ES-I3 (cell line): ENCODE results near the gene BOLL.
"Not testable (repeated sequence)": the region's sequence is repeated elsewhere in the genome, so short reads cannot be mapped to it uniquely, and the experiment has no call there.

ENCODE experiments used
- H3K36me3 ChIP-seq: 2 replicates; pipeline ENCODE4 v1.6.1; 2013; ENCODE audit warnings: mild to moderate bottlenecking, low read length, control low read depth, moderate library complexity; ENCODE audit not compliant: insufficient read depth
- H3K4me1 ChIP-seq: 2 replicates; pipeline ENCODE4 v1.6.1; 2013; ENCODE audit warnings: mild to moderate bottlenecking, control low read depth, low read length; ENCODE audit not compliant: insufficient read depth
- H3K9ac ChIP-seq: 2 replicates; pipeline ENCODE4 v1.6.1; 2013; ENCODE audit warnings: low read depth, mild to moderate bottlenecking, low read length, moderate library complexity
- H3K9me3 ChIP-seq: 2 replicates; pipeline ENCODE4 v1.6.1; 2013; ENCODE audit warnings: mild to moderate bottlenecking, low read length, moderate library complexity; ENCODE audit not compliant: control insufficient read depth, insufficient read depth

Gene BOLL

DNA sequence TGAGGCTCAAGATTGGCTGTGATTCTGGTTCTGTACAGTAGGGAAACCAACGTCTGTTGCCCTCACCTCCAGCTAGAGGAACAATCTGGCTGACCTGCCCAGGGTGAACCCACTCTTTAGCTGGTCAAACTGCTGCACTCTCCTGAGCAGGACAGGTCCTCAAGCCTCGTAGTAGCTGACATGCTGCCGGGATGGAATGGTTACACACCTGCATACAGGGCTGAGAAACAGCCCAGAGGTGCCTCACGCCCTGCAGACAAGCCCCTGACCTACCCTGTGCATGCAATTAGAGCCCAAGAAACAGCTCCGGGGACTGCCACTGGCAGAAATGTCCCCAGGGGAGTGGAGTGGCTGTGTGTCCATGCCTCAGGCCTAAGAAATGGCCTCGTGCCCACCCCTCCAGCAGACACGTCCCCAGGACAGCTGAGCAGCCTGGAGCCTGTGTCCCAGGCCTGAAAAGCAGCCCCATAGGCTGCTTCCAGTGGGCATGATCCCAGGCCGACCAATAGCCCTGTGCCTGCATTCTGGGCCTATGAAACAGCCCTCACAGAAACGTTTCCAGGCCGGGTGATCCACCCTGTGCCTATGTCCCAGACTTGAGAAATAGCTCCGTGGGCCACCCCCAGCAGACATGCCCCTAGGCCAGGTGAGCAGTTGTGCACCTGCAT is 25.4 kb downstream of the BOLL start:
- Histone ChIP-seq H3K9me3 (peaks cover 4% of the 10 kb centered on the region; the same call in 1 of the 2 replicates), H3K9ac (no peak overlapping the region), H3K36me3 (no peaks in the 10 kb centered on the region), H3K4me1 (no peaks in the 10 kb centered on the region)

DNA sequence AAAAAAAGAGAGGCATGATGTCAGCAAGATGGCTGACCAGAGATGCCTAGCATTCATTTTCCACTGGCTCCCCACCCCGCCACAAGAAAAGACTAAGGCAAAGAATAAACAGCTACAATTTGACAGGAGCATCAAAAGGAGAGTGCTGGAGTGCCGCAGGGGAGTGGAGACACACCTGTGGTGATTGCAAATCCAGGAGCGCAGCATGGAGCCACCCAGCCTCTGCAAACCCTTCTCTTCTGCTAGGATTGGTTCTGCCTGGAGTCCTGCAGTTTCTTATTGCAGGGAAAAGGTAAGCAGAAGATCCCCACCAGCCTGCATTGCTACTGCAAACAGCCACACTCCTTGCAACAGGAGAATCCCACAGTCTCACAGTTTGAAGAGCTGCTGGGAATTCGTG is 26.1 kb downstream of the BOLL start:
- H3K9ac ChIP-seq, result no peak overlapping the region

DNA sequence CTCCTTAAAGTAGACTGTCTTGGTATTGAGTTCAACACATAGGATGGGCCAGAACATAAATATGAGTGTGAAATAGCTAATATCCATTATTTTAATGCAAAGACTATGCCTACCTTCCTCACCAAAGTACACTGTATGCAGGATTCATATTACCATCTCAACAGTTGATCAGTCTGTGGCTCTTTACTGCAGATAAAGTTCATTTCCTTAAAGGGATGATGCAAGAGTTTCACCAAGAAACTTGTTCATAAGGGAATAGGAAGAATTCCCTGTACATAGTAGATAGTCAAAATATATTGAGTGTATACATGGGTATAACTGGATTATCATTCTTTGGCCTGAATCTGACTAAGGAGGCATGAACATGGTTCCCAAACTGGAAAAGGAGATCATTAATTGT is 44.9 kb downstream of the BOLL start:
- Histone ChIP-seq H3K9me3 (no peaks in the 10 kb centered on the region), H3K9ac (no peak overlapping the region), H3K36me3 (no peaks in the 10 kb centered on the region), H3K4me1 (no peaks in the 10 kb centered on the region)

More for the DNA sequence above, 26.1 kb downstream of the BOLL start:
- no peaks in the 10 kb centered on the region for H3K4me1 ChIP-seq
- H3K9me3 ChIP-seq, result peaks cover 4% of the 10 kb centered on the region; the same call in 1 of the 2 replicates
- no peaks in the 10 kb centered on the region for H3K36me3 ChIP-seq

DNA sequence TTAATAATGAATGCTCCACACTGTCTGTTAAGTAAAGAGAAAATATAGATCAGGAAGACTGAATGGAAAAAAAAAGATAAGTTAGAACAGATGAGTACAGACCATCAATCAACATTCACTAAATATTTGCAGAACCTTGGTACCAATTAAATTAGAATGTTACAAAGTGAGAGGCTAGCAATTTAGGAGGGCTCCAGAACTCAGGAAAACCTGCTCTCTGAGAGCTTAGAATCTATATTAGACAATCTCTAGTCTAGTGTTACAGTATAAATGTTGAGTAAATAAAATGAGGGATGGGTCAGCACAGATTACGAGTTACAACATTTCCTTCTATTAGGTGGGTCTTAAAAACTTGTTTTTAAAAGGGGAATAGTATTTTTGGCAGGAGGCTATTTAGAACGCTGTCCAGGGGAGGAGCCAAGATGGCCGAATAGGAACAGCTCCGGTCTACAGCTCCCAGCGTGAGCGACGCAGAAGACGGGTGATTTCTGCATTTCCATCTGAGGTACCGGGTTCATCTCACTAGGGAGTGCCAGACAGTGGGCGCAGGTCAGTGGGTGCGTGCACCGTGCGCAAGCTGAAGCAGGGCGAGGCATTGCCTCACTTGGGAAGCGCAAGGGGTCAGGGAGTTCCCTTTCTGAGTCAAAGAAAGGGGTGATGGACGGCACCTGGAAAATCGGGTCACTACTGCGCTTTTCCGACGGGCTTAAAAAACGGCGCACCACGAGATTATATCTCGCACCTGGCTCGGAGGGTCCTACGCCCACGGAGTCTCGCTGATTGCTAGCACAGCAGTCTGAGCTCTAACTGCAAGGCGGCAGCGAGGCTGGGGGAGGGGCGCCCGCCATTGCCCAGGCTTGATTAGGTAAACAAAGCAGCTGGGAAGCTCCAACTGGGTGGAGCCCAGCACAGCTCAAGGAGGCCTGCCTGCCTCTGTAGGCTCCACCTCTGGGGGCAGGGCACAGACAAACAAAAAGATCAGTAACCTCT is 56.3 kb downstream of the BOLL start:
- peak overlapping the region; percentile 26; the same call in 1 of the 2 replicates for H3K9ac ChIP-seq
- not testable (repeated sequence) for H3K36me3 ChIP-seq, H3K4me1 ChIP-seq, H3K9me3 ChIP-seq

DNA sequence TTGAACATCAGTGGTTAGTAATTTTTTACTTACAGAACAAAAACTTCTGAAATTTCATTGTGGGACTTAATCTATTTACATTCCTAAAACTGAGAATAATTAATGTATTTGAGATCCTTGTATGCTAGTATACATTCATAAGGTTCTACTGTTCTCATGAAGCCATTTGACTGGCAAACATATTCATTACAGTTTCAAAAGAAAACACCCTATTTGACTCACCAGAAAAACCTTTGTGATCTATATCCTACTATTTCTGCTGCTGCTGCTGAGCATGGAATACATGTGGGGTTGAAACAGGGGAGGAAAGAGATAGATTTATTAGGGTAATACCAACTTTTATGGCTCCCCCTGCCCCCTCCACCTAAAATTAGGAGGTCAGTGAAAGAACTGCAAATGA is 58.1 kb downstream of the BOLL start:
- H3K36me3 ChIP-seq, result no peaks in the 10 kb centered on the region
- no peak overlapping the region for H3K9ac ChIP-seq
- no peaks in the 10 kb centered on the region for H3K9me3 ChIP-seq
- no peaks in the 10 kb centered on the region for H3K4me1 ChIP-seq

DNA sequence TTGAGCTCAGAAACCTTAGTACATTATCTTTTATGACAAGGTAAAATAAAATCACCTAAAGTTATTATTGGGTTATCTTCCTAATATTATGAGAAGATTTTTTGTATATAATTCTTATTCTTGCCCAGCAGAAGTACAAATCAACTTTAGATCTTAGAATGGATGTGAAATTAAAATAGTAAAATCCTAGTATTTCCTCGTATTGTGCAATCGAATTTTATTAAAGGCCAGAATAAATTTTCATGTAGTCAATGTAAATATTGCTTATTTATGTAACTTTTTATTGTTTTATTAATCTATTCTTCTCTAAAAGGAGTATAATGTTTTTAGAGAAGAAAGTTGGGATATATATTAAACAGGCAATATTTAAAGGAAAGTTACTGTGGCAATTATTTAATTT is 67.3 kb downstream of the BOLL start:
- H3K9me3 ChIP-seq, result no peaks in the 10 kb centered on the region
- H3K9ac ChIP-seq, result peak overlapping the region; percentile 30
- no peaks in the 10 kb centered on the region for H3K4me1 ChIP-seq
- no peaks in the 10 kb centered on the region for H3K36me3 ChIP-seq

DNA sequence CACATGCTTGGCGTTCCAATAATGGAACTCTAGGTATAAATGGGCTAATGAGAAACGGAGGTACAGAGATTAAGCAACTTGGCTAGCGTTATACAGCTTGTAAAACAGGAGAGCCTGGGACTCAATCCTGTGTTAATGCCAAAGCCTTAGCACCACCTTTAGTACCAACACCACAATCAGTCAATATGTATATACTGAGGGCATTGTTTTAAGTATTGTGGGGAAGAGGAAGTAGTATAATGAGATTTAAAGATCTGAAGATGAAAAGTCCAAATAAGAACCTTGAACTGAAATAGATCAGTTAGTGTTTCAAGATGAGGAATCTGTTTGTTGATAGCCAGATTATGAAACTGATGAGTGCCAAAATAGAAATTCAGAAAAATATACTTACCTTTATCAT is 71.8 kb downstream of the BOLL start:
- no peak overlapping the region for H3K9ac ChIP-seq
- H3K36me3 ChIP-seq, result peaks cover 10% of the 10 kb centered on the region; the same call in 1 of the 2 replicates
- peaks cover 3% of the 10 kb centered on the region for H3K4me1 ChIP-seq
- H3K9me3 ChIP-seq, result no peaks in the 10 kb centered on the region

DNA sequence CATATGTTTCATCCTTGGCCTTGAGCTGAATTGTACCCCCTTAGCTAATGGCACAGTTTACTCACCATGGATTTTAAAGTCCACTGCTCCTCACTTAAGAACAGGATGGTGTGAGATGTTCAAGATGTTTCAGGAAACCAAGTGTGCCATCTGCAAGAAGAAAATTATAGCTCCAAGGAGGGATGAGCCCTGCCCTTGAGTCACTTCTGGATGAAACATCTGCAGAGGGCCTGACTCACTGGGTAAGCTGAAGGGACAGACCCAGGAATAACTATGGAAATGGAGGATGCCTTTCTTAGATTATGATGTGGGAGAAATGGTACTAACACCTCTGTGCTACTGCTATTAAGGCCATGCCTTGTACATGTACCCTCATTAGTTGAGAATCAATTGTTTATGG is 73.5 kb downstream of the BOLL start:
- Histone ChIP-seq H3K9ac (no peak overlapping the region), H3K36me3 (peaks cover 10% of the 10 kb centered on the region; the same call in 1 of the 2 replicates)

DNA sequence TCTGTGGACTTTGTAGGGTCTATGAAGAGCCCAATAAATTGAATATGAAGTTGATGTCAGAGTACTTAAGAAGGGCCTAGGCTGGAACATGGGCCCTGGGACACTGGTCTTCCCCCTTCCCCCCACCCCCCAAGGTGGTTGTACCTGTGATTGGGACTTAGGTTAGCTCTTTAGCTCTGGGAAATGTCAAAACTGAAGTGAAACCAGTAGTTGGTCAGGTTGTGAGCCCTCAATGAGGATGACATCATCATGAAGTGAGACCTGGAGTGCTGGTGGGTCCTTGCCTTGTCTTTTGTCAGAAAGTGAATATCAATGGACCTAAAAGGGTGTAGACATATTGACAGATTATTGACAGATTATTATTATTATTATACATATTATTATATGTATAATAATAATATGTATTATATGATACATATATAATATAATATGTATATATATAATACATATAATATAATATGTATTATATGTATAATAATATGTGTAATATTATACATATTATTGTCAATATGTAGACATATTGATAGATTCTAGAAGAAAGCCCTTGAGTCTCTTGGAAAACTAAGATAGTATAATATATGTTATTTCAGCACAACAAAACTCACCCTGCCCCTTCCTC is 74.6 kb downstream of the BOLL start:
- peaks cover 3% of the 10 kb centered on the region for H3K4me1 ChIP-seq
- H3K9me3 ChIP-seq, result no peaks in the 10 kb centered on the region
- peaks cover 10% of the 10 kb centered on the region; the same call in 1 of the 2 replicates for H3K36me3 ChIP-seq
- H3K9ac ChIP-seq, result no peak overlapping the region

More for the DNA sequence above, 73.5 kb downstream of the BOLL start:
- Histone ChIP-seq H3K4me1 (peaks cover 3% of the 10 kb centered on the region), H3K9me3 (no peaks in the 10 kb centered on the region)

DNA sequence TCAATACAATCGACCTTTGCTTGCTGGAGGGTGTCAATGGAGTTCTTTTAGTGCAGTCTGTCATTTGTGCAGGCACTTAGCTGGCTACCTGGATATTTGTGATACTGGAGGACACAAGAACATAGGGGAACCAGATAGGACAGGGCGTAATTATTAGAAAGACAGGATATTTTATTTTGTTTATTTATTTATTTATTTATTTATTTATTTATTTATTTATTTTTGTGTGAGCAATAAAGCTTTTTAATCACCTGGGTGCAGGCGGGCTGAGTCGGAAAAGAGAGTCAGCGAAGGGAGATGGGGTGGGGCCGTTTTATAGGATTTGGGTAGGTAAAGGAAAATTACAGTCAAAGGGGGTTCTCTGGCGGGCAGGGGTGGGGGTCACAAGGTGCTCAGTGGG is 76.0 kb downstream of the BOLL start:
- not testable (repeated sequence) for H3K9me3 ChIP-seq, H3K4me1 ChIP-seq
- Histone ChIP-seq H3K9ac (peak overlapping the region; percentile 5; the same call in 1 of the 2 replicates), H3K36me3 (peaks cover 10% of the 10 kb centered on the region; the same call in 1 of the 2 replicates)

DNA sequence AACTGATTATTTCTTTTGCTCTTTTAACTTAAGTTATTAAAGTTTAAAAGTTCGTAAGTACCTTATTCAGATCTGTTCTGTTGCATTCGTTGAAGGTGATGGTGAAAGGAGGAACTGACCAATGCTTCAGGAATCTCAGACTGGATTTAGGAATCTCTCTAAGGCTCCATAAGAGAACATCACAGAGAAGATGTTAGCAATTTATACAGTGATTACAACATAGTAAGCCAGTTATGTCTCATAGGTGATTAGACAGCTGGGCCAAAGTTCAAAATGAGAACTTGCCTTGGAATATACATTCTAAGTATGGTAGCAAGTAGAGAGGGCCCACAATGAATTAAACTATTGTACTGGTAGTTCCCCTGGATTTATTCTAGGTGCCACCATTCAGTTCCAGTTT is 76.8 kb downstream of the BOLL start:
- H3K9ac ChIP-seq, result peak overlapping the region; percentile 81; the same call in 1 of the 2 replicates

DNA sequence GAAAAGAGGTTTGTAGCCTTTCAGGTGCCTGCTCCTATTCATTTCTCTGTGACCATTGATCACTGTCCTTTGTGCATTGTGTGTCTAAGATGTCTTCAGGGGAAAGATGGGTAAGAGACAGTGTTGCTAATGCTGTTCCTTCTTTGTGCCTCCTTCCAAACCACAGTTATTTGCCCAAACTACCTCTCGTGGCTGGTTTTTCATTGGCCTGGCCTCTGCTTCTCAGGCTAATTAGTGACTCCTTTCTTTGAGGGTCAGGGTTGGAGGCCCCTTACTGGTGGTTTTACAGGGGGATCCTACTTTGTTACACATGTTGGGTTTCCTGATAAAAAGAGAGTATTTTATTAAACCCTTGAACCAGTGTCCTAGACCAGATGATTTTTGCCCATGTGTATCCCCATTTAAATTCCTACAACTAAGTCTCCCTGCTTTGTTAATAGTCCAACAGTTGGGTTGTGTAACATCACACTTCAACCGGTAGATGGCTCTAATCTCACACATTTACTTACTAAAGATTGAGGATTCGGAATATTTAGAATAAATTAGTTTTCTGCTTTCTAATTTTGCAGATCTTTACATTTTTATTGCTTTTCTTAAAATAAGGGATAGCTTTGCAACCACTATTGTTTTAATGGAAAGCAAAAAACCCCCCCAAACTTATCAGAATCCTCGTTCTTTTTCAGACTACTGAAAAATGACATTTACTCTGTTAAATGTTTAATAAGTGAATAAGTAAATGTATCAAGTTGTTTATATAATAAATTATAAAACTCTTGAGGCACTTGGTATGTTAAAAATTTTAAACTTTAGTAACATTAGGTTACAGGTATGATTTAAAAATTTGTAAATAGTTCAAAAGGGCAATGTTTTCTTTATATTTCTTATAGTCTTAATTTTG is 77.6 kb downstream of the BOLL start:
- Histone ChIP-seq H3K9me3 (no peaks in the 10 kb centered on the region), H3K4me1 (peaks cover 3% of the 10 kb centered on the region), H3K9ac (peak overlapping the region; percentile 81; the same call in 1 of the 2 replicates), H3K36me3 (peaks cover 10% of the 10 kb centered on the region; the same call in 1 of the 2 replicates)

More for the DNA sequence above, 76.8 kb downstream of the BOLL start:
- Histone ChIP-seq H3K36me3 (peaks cover 10% of the 10 kb centered on the region; the same call in 1 of the 2 replicates), H3K9me3 (no peaks in the 10 kb centered on the region), H3K4me1 (peaks cover 3% of the 10 kb centered on the region)

DNA sequence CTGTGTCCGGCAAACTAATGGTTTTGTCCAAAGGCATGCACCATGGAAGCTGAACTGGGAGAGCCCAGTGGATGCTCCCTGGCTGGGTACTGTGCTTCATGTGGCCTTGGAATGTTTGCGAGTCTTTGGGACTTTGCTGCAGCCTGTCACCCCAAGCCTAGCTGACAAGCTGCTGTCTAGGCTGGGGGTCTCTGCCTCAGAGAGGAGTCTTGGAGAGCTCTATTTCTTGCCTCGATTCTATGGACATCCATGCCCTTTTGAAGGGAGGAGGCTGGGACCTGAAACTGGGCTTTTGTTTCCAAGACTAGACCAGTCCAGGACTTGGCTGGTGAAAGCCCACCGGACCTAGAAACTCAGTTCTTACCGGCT is 78.3 kb downstream of the BOLL start:
- Histone ChIP-seq H3K4me1 (peaks cover 3% of the 10 kb centered on the region), H3K9me3 (no peaks in the 10 kb centered on the region), H3K9ac (peak overlapping the region; percentile 81; the same call in 1 of the 2 replicates), H3K36me3 (peaks cover 10% of the 10 kb centered on the region; the same call in 1 of the 2 replicates)
